ENCODE data around the gene FAM53A. TPM values are rescaled to one million over a fixed set of nuclear protein-coding genes. Genes with fewer than 3 reads are reported as not detected.

Gene FAM53A
- total and polyA plus RNA-seq, 7 experiments from 2014 or later: 1.2 to 3.6 (median 2.1) TPM

GRCh38 chr4:1602655-1603412, 81.3 kb downstream of the FAM53A start:
- no peak overlapping the region for H3K4me3 Mint-ChIP-seq
- peak overlapping the region in 2 of 9 donors; percentile 30 to 87 for H3K27ac Mint-ChIP-seq
- H3K36me3 Mint-ChIP-seq: no peaks in the 10 kb centered on the region
- H3K4me1 ChIP-seq (ENCODE audit: control insufficient read depth in 2 of 2, insufficient read depth in 2 of 2, low read length in 2 of 2): peaks cover 10 to 29% of the 10 kb centered on the region in 2 donors
- no peaks in the 10 kb centered on the region for H3K27me3 ChIP-seq (ENCODE audit: control insufficient read depth in 2 of 2, insufficient read depth in 2 of 2, low read length in 2 of 2)
- intact Hi-C loops (cut with micrococcal nuclease): no loop called here
- no peaks in the 10 kb centered on the region for H3K27me3 Mint-ChIP-seq
- H3K9me3 Mint-ChIP-seq: peaks cover 0 to 2% (median 0%) of the 10 kb centered on the region in 11 donors
- peaks cover 0 to 35% (median 13%) of the 10 kb centered on the region in 7 donors for H3K4me1 Mint-ChIP-seq
- POLR2A ChIA-PET: no interaction called here
- H3K9me3 ChIP-seq (ENCODE audit: control insufficient read depth in 2 of 3, low read length in 3 of 3): no peaks in the 10 kb centered on the region
- CTCF ChIA-PET: interaction anchor here (0.7 kb wide), 1 partner anchor 21 kb away, joined by 5 read pairs; no protein-coding TSS in a partner anchor
- no peak overlapping the region for H3K4me3 ChIP-seq (ENCODE audit: low read length)
- DNase-seq: no peak
- ATAC-seq: no peak
- no peak overlapping the region for H3K27ac ChIP-seq (ENCODE audit: low read depth, low read length)
- H3K36me3 ChIP-seq (ENCODE audit: control insufficient read depth in 2 of 3, insufficient read depth in 3 of 3, low read length in 3 of 3): no peaks in the 10 kb centered on the region

DNA sequence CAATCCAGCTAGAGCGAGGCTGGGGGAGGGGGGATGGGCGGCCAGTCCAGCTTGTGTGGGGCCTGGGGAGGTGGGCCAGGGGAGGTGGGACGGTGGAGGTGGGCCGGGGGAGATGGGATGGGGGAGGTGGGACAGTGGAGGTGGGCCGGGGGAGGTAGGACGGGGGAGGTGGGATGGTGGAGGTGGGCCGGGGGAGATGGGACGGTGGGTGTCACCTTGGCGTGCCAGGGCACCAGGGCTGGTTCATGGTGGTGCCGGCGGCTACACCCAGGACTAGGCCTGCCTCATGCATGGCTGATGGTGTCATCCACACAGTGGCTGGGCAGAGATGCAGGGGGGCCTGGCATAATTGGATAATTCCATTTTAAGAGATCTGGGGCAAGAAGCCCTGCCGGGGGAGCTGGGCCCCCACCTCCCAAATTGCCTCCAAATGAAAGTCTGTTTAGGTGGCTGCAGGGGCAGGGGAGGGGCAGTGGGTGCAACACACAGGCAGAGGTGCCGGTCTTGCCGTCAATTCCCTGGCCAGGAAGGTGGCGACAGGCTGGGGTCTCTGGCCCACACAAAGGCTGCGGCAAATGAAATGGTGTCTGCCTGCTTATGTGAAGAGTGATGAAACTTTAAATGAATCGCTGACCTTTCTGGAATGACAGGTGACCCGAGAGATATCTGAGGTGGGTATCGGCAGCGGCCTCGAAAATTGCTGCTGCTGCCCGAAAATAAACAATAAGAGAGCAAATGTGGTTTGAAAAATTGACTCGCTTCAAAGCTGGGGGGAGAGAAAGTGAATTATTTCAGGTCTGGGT, 82.1 kb downstream of the FAM53A start:
- CTCF ChIA-PET: interaction anchor here (0.7 kb wide), 1 partner anchor 20 kb away, joined by 5 read pairs; no protein-coding TSS in a partner anchor
- no peaks in the 10 kb centered on the region for H3K27me3 Mint-ChIP-seq
- DNase-seq (no peak), ATAC-seq (no peak)
- H3K36me3 Mint-ChIP-seq: no peaks in the 10 kb centered on the region
- Histone ChIP-seq H3K27me3 (ENCODE audit: control insufficient read depth in 2 of 2, insufficient read depth in 2 of 2, low read length in 2 of 2) (no peaks in the 10 kb centered on the region), H3K9me3 (ENCODE audit: control insufficient read depth in 2 of 3, low read length in 3 of 3) (no peaks in the 10 kb centered on the region), H3K4me1 (ENCODE audit: control insufficient read depth in 2 of 2, insufficient read depth in 2 of 2, low read length in 2 of 2) (peaks cover 10 to 29% of the 10 kb centered on the region in 2 donors), H3K27ac (ENCODE audit: low read depth, low read length) (no peak overlapping the region), H3K36me3 (ENCODE audit: control insufficient read depth in 2 of 3, insufficient read depth in 3 of 3, low read length in 3 of 3) (no peaks in the 10 kb centered on the region), H3K4me3 (ENCODE audit: low read length) (no peak overlapping the region)
- intact Hi-C loops (cut with micrococcal nuclease): no loop called here
- peak overlapping the region in 1 of 10 donors; percentile 35 for H3K4me3 Mint-ChIP-seq
- peaks cover 0 to 32% (median 13%) of the 10 kb centered on the region in 7 donors for H3K4me1 Mint-ChIP-seq
- H3K27ac Mint-ChIP-seq: peak overlapping the region in 3 of 9 donors; percentile 30 to 87 (median 64)
- POLR2A ChIA-PET: no interaction called here
- no peaks in the 10 kb centered on the region for H3K9me3 Mint-ChIP-seq

DNA sequence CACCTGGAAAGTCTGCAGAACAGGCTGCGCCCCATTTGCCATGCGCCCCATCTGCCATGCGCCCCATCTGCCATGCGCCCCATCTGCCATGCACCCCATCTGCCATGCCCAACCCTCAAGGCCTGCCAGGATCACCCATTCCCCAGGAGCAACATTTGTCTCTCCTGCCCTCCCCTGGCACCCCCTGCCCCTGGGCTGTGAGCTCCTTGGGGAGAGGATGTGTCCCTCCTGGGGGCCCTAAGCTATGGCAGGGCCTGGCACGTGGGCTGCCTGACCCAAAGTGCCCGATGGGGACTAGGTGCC, 82.6 kb downstream of the FAM53A start:
- intact Hi-C loops (cut with micrococcal nuclease): no loop called here
- DNase-seq (no peak), ATAC-seq (no peak)
- Histone ChIP-seq H3K27me3 (ENCODE audit: control insufficient read depth in 2 of 2, insufficient read depth in 2 of 2, low read length in 2 of 2) (no peaks in the 10 kb centered on the region), H3K36me3 (ENCODE audit: control insufficient read depth in 2 of 3, insufficient read depth in 3 of 3, low read length in 3 of 3) (no peaks in the 10 kb centered on the region), H3K4me3 (ENCODE audit: low read length) (no peak overlapping the region), H3K9me3 (ENCODE audit: control insufficient read depth in 2 of 3, low read length in 3 of 3) (no peaks in the 10 kb centered on the region), H3K27ac (ENCODE audit: low read depth, low read length) (no peak overlapping the region), H3K4me1 (ENCODE audit: control insufficient read depth in 2 of 2, insufficient read depth in 2 of 2, low read length in 2 of 2) (peaks cover 8 to 25% of the 10 kb centered on the region in 2 donors)
- Mint-ChIP-seq H3K4me3 (no peak overlapping the region), H3K9me3 (no peaks in the 10 kb centered on the region), H3K4me1 (peaks cover 0 to 26% (median 13%) of the 10 kb centered on the region in 7 donors), H3K36me3 (no peaks in the 10 kb centered on the region), H3K27ac (no peak overlapping the region), H3K27me3 (peaks cover 0 to 2% (median 0%) of the 10 kb centered on the region in 5 donors)
- ChIA-PET POLR2A (no interaction called here), CTCF (no interaction called here)

GRCh38 chr4:1600811-1601532, 83.1 kb downstream of the FAM53A start:
- Histone ChIP-seq H3K36me3 (ENCODE audit: control insufficient read depth in 2 of 3, insufficient read depth in 3 of 3, low read length in 3 of 3) (no peaks in the 10 kb centered on the region), H3K27ac (ENCODE audit: low read depth, low read length) (no peak overlapping the region), H3K27me3 (ENCODE audit: control insufficient read depth in 2 of 2, insufficient read depth in 2 of 2, low read length in 2 of 2) (no peaks in the 10 kb centered on the region), H3K9me3 (ENCODE audit: control insufficient read depth in 2 of 3, low read length in 3 of 3) (no peaks in the 10 kb centered on the region), H3K4me1 (ENCODE audit: control insufficient read depth in 2 of 2, insufficient read depth in 2 of 2, low read length in 2 of 2) (peaks cover 5 to 21% of the 10 kb centered on the region in 2 donors), H3K4me3 (ENCODE audit: low read length) (no peak overlapping the region)
- no peaks in the 10 kb centered on the region for H3K36me3 Mint-ChIP-seq
- no peak for ATAC-seq
- no peak for DNase-seq
- ChIA-PET CTCF (no interaction called here), POLR2A (no interaction called here)
- intact Hi-C loops (cut with micrococcal nuclease): no loop called here
- peaks cover 0 to 3% (median 0%) of the 10 kb centered on the region in 5 donors for H3K27me3 Mint-ChIP-seq
- no peak overlapping the region for H3K27ac Mint-ChIP-seq
- peaks cover 0 to 22% (median 11%) of the 10 kb centered on the region in 7 donors for H3K4me1 Mint-ChIP-seq
- no peaks in the 10 kb centered on the region for H3K9me3 Mint-ChIP-seq
- H3K4me3 Mint-ChIP-seq: no peak overlapping the region

- no peaks in the 10 kb centered on the region for H3K9me3 Mint-ChIP-seq
- POLR2A ChIA-PET: no interaction called here
- no peak overlapping the region for H3K27ac Mint-ChIP-seq
- no peak overlapping the region for H3K4me3 Mint-ChIP-seq
- Histone ChIP-seq H3K4me1 (ENCODE audit: control insufficient read depth in 2 of 2, insufficient read depth in 2 of 2, low read length in 2 of 2) (peaks cover 5 to 17% of the 10 kb centered on the region in 2 donors), H3K36me3 (ENCODE audit: control insufficient read depth in 2 of 3, insufficient read depth in 3 of 3, low read length in 3 of 3) (no peaks in the 10 kb centered on the region), H3K4me3 (ENCODE audit: low read length) (no peak overlapping the region), H3K27ac (ENCODE audit: low read depth, low read length) (no peak overlapping the region), H3K9me3 (ENCODE audit: control insufficient read depth in 2 of 3, low read length in 3 of 3) (no peaks in the 10 kb centered on the region), H3K27me3 (ENCODE audit: control insufficient read depth in 2 of 2, insufficient read depth in 2 of 2, low read length in 2 of 2) (no peaks in the 10 kb centered on the region)
- ATAC-seq (no peak), DNase-seq (no peak)
- peaks cover 0 to 17% (median 7%) of the 10 kb centered on the region in 7 donors for H3K4me1 Mint-ChIP-seq
- peaks cover 0 to 3% (median 0%) of the 10 kb centered on the region in 5 donors for H3K27me3 Mint-ChIP-seq
- no peaks in the 10 kb centered on the region for H3K36me3 Mint-ChIP-seq
- intact Hi-C loops (cut with micrococcal nuclease): no loop called here
- CTCF ChIA-PET: no interaction called here
These were observed 83.8 kb downstream of the FAM53A start for GRCh38 chr4:1600211-1600780.

- Histone ChIP-seq H3K4me3 (ENCODE audit: low read length) (no peak overlapping the region), H3K27ac (ENCODE audit: low read depth, low read length) (no peak overlapping the region), H3K27me3 (ENCODE audit: control insufficient read depth in 2 of 2, insufficient read depth in 2 of 2, low read length in 2 of 2) (no peaks in the 10 kb centered on the region), H3K4me1 (ENCODE audit: control insufficient read depth in 2 of 2, insufficient read depth in 2 of 2, low read length in 2 of 2) (peaks cover 1 to 11% of the 10 kb centered on the region in 2 donors), H3K36me3 (ENCODE audit: control insufficient read depth in 2 of 3, insufficient read depth in 3 of 3, low read length in 3 of 3) (no peaks in the 10 kb centered on the region), H3K9me3 (ENCODE audit: control insufficient read depth in 2 of 3, low read length in 3 of 3) (no peaks in the 10 kb centered on the region)
- H3K27me3 Mint-ChIP-seq: peaks cover 0 to 3% (median 0%) of the 10 kb centered on the region in 5 donors
- peaks cover 0 to 11% (median under 1%) of the 10 kb centered on the region in 7 donors for H3K4me1 Mint-ChIP-seq
- ATAC-seq (no peak), DNase-seq (no peak)
- ChIA-PET POLR2A (no interaction called here), CTCF (no interaction called here)
- intact Hi-C loops (cut with micrococcal nuclease): no loop called here
- no peaks in the 10 kb centered on the region for H3K36me3 Mint-ChIP-seq
- no peak overlapping the region for H3K27ac Mint-ChIP-seq
- no peaks in the 10 kb centered on the region for H3K9me3 Mint-ChIP-seq
- no peak overlapping the region for H3K4me3 Mint-ChIP-seq
These were observed 84.5 kb downstream of the FAM53A start for GRCh38 chr4:1599491-1600210.

All from naive thymus-derived CD4-positive, alpha-beta T cell (primary cell).